Measurements from ENCODE around the gene OR13F1.
"Not testable (repeated sequence)": the region's sequence is repeated elsewhere in the genome, so short reads cannot be mapped to it uniquely, and the experiment has no call there.

Gene OR13F1, protein sequence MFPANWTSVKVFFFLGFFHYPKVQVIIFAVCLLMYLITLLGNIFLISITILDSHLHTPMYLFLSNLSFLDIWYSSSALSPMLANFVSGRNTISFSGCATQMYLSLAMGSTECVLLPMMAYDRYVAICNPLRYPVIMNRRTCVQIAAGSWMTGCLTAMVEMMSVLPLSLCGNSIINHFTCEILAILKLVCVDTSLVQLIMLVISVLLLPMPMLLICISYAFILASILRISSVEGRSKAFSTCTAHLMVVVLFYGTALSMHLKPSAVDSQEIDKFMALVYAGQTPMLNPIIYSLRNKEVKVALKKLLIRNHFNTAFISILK
- 0 to 0.03 (median 0) reads per million in 18 experiments for total RNA-seq

DNA sequence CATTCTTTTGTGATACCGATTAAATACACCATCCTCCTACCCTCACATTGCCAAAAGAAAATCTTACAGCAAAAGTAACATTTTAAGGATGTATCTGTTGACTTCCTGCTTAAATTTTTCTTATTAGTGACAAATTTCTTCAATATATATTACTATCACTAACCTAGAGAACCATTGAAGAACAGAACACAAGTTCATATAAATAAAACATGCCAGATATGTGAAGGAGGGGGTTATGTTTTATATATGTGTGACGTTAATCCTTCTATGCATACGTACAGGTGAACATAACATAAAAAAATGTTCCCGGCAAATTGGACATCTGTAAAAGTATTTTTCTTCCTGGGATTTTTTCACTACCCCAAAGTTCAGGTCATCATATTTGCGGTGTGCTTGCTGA lies at the start of gene OR13F1:
TSS of gene OR13F1 (plus strand) at position 301 of the 400 bp plus-strand sequence. CDS start at position 301, 0 bp downstream.
- DNase-seq: no peak

DNA sequence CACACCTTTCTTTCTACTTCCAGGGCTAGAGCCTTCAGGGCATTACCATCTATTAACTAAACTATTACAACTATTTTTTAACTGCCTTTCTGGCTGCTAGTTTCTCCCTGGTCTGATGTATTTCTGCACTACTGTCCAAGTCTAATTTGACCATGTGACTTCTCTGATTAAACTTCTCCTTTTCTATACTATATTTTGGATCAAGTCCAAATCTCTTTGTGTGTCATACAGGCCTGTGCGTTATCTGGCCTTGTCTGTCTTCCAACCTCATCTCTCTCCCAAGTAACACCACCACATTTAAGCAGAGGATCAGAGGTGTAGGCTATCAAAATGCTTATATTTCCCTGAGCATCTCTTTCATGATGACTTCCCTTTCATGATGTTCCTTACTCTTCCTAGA lies 47.2 kb upstream of the OR13F1 start:
- peak in 1 of 2 donors; percentile 19 for DNase-seq

DNA sequence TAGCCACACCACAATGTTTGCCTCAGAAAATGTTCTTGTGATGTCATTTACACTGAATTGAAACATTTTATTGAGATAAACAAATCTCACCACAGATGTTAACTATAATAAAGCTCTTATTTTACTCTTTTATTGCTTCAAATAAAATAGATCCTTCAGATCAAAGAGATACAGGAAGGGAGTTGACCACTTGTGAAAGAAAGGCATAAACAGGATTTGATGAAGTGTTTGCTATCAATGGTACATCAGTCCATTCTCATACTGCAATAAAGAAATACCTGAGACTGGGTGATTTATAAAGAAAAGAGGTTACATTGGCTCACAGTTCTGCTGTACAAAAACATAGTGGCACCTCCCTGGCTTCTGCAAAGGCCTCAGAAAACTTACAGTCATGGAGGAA lies 40.2 kb upstream of the OR13F1 start:
- no peak for DNase-seq

DNA sequence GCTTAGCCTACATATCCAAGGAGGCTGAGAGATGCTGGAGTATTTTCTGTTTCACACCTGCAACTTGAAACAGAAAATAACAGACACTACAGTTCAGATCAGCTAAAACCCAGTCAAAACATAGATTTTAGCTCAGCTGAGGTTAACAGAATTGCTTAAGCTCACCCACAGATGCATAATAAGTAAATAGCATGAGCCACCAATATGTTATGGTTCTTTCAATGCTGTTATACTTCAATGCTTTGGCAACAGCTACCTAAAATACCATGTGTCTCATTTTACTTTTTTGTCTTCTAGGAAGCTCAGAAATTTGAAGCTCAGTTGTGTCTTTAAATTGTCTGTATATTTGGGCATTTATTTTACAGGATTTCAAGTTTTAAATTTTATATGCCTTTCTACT lies 35.8 kb upstream of the OR13F1 start:
- no peak for DNase-seq

DNA sequence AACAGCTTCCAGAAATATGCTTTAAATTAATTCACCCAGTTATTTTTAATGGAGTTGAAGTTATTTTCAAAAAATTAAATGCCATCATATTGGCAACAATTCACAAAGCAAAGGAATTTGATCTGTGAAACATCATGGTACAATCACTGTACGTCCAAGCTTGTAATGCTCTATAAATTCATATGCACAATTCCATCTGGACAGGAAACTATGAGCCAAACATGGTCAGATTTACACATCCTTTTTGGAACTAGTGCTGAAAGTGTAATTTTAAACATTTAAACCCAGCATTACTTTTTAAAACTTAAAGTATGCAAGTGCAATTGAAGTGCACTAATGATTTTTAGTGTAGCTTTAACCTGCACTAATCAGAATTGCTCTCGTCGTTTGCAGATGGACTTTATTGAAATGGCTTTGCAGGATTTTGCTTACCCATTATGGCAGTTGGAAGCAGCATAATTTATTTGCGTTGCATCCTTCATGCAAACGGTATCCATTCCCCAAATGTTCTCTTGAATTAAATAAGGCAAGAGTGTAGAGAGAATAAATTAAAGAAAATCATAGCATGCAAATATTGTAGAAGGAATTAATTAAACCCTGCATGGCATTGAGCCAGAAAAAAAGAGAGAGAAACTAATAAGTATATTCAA lies 21.0 kb upstream of the OR13F1 start:
- no peak for DNase-seq

DNA sequence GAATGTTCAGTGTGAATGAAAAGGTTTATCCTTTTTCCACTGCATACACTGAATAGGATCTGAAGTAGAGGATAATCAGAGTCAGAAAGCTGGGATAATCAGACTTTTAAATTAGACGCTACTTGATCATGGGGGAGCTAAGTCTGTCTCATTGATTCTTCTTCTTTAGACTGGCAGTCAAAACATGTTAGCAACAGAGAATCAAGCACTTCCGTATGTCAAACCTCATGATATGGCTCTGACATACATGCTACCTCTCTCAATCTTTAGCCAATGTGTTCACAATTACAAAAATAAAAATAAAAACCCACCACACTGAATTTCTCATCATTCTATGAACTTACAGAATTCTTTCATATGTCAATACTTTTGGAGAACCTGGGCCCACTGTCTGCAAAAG lies 19.0 kb upstream of the OR13F1 start:
- no peak for DNase-seq

DNA sequence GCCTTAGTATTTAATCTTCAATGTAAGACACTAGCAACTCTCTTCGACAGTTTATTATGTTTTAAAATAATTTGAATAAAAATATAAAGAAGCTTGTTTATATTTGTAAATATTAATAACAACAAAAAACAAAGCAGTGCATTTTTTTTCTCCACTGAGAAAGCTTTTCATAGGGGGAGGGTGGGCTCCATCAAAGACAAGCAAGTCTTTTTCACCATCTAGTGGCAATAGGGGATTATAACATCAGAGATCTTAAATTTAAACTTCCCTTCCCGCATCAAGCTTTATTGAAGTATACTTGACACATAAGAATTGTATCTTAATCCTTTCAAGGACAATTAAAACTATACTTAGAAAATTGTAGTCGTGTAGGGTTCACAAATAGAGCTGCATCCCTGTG lies 9.3 kb upstream of the OR13F1 start:
- DNase-seq: no peak

DNA sequence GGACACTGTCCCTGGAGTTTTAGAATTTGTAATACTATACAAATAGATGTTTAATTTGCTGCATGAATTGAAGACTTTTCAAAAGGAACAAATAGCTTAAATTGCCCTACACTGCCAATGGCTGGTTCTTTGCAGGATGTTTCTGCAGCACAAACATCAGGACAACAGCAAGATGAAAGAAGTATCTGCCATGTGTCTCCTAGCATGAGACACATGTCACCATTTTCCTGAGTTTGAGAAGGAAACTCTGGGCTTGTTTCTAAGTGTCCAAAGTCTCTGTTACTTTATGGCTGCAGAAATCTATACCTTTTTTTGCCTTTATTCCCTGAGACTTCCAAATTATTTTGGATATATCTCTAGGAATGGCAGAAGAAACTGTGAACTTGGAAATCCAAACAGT lies 623 bp upstream of the OR13F1 start:
- no peak for DNase-seq

DNA sequence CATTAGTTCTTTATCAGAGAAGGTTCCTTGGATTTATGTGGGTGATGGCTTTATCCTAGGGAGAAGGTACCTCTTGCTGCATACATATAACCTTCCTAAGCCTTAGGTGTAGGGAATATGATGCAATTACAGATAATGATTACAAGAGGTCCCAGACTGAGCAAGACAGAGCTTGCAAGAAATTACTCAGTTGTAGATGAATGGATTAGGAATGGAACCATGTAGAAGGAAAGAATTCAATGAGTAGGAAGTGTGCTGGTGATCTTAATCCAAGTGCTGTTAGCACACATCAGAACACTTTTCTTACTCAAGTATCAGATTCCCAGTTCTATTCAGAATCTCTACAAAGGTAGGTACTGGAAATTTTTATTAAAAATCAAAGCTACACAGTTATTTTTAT lies 2.5 kb downstream of the OR13F1 start:
- DNase-seq: no peak

DNA sequence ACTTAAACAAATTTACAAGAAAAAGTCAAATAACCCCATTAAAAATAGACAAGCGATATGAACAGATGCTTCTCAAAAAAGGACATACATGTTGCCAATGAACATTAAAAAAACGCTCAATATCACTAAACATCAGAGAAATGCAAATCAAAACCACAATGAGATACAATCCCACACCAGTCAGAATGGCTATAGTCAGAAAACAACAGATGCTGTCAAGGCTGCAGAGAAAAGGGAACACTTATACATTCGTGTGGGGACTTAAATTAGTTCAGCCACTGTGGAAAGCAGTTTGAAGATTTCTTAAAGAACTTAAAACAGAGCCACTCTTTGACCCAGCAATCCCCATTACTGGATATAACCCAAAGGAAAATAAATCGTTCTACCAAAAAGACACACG lies 10.8 kb downstream of the OR13F1 start:
- no peak for DNase-seq

DNA sequence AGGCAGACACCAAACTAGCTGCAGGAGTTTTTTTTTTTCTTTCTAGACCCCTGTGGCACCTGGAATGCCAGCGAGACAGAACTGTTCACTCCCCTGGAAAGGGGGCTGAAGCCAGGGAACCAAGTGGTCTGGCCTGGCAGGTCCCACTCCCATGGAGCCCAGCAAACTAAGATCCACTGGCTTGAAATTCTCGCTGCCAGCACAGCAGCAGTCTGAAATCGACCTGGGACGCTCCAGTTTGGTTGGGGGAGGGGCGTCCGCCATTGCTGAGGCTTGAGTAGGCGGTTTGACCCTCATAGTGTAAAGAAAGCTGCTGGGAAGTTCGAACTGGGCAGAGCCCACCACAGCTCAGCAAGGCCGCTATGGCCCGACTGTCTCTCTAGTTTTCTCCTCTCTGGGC lies 16.2 kb downstream of the OR13F1 start:
- not testable (repeated sequence) for DNase-seq

DNA sequence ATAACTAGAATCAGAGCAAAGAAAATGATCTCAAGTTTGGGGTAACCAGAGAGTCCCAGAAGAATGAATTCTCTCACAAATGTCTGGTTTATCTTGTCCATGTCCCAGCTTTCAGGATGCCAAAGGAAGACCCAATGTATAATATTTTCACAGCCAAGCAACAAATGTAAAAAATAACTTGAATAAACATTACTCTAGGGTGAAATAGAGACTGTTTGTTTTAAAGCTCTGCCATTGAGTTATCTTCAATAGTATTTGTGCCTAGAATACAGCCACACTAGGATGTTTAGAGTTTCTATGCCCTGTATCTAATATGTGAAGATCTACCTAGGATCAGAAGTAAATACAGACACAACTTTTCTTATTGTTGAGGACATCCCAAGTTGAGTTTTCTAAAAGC lies 23.0 kb downstream of the OR13F1 start, which contains the start of gene OR13C4:
TSS of gene OR13C4 (minus strand) at position 101 of the 400 bp plus-strand sequence. CDS start at position 101, 0 bp downstream.
- DNase-seq: no peak

DNA sequence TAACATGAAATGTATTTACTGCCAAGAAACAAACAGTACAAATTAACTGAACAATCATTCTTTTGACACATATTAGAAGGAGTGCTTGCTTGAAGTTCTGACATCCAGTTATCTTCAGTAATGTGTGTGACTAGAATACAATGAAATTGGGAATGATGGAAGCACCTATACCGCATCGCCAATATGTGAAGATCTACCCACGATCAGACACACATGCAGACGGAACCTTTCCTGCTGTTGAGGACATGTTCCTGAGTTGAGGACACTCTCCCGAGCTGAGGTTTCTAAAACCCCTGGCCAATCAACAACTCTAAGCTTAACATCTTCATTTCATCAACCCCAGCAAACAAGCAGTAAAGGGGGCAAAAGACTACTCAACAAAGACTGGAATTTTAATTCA lies 32.7 kb downstream of the OR13F1 start, which contains the start of gene OR13C3:
TSS of gene OR13C3 (minus strand) at position 101 of the 400 bp plus-strand sequence. CDS start 133 bp downstream, outside the sequence.
- DNase-seq: no peak

DNA sequence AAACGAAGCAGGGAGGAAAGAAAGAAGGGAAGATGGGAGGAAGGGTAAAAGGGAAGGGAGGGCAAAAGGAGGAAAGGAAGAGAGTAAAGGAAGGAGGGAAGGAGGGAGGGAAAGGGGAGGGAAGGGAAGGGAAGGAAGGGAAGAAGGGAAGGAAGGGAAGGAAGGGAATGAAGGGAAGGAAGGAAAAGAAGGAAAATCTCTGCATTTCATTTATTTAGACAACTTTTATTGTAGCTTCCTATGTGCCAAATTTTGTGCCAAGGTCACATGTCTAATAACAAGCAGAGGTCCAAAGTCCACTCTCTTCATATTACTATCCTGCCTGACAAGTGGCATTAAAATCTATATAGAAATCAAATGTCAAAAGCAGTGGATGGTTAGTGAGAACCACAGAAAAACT lies 35.2 kb downstream of the OR13F1 start:
- DNase-seq: no peak

DNA sequence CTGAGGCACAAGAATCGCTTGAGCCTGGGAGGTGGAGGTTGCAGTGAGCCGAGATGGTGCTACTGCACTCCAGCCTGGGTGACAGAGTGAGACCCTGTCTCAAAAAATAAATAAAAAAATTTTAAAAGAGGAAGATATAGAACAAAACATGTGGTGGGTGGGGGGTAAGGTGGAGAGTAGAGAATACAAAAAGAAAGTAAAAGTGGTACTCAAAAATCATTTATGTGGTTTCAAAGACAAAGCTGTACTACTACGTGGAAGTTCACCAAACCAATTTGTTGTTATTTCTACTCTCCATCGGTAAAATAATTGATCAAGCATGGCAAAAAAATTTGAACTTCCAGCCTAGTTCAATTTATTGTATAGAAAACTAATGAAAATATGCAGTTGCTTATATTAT lies 40.6 kb downstream of the OR13F1 start:
- DNase-seq: no peak

DNA sequence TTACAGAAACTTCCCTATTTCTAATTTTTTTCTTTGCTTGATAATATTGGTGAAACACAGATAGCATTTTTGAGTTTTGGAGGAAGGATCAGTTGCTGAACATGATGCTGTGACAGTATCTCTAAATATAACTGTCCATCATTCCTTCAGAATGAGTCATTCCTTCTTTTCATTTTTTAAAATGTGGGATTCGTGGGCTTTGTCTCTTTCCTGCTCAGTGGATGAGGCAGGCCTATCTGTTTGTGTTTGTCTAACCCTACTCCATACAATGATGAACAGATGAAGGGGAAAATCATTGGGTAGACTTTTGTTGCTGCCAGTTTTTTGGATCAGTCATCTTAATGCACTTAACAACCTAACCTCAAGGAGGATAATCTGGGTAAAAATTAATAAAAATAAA lies 49.2 kb downstream of the OR13F1 start:
- no peak for DNase-seq
